Fibroblast of villous mesenchyme (primary cell): Measurements from ENCODE around the gene SLC12A8. TPM values are rescaled to one million over a fixed set of nuclear protein-coding genes. Genes with fewer than 3 reads are reported as not detected.

Experiments
- DNase-seq: peaks from one replicate; pipeline ENCODE4 v3.0.0-alpha.2; 2010; ENCODE audit warnings: low read depth
- H3K4me3 ChIP-seq: 2 replicates; pipeline ENCODE4 v1.5.1; 2011; ENCODE audit warnings: low read depth, mild to moderate bottlenecking, low read length
- CTCF ChIP-seq: IDR thresholded peaks from 2 replicates; pipeline ENCODE4 v1.5.1; 2012; ENCODE audit warnings: low read depth, mild to moderate bottlenecking, low read length; ENCODE audit not compliant: insufficient read depth
- total RNA-seq: library from RNA; depleted of rRNA; stranded (reverse); fragments of >200 nt; gene quantifications from 2 replicates; pipeline ENCODE4 v1.2.3, GENCODE V29; 2012

The SLC12A8 gene
- total RNA-seq, result 33.2 and 37.6 TPM in 2 replicates

- DNase-seq, result no peak
- TF ChIP-seq CTCF, result no peak
- peak within 1 kb of the TSS; percentile 54 for H3K4me3 ChIP-seq
These were observed at the start of gene SLC12A8 for GRCh38 chr3:125212509-125213363. SLC12A8 (minus strand) TSS chr3:125212748; CDS start chr3:125211349, 1,399 bp downstream.

- TF ChIP-seq CTCF, result no peak
- DNase-seq, result peak; percentile 32
- H3K4me3 ChIP-seq, result no peak overlapping the region
These were observed 49.6 kb upstream of the SLC12A8 start for GRCh38 chr3:125262161-125262560.

- H3K4me3 ChIP-seq, result no peak overlapping the region
- TF ChIP-seq CTCF, result no peak
- no peak for DNase-seq
These were observed 48.5 kb upstream of the SLC12A8 start for GRCh38 chr3:125261031-125261430.

GRCh38 chr3:125260158-125260557 is 47.6 kb upstream of the SLC12A8 start:
- no peak overlapping the region for H3K4me3 ChIP-seq

GRCh38 chr3:125257536-125257935 is 45.0 kb upstream of the SLC12A8 start:
- no peak overlapping the region for H3K4me3 ChIP-seq
- no peak for TF ChIP-seq CTCF
- DNase-seq, result no peak

More at GRCh38 chr3:125260158-125260557, 47.6 kb upstream of the SLC12A8 start:
- DNase-seq, result no peak
- no peak for TF ChIP-seq CTCF

- DNase-seq, result no peak
- no peak overlapping the region for H3K4me3 ChIP-seq
- no peak for TF ChIP-seq CTCF
These were observed 44.1 kb upstream of the SLC12A8 start for GRCh38 chr3:125256675-125257074.
